Activated CD4-positive, alpha-beta T cell treated with anti-CD3 and anti-CD28 coated beads for 36 hours (primary cell): Measurements from ENCODE around the gene KRT82. TPM values are rescaled to one million over a fixed set of nuclear protein-coding genes. Genes with fewer than 3 reads are reported as not detected.

ENCODE experiments used
- ATAC-seq: fragments of 200-7000 bp; cut with Tn5 transposase; one replicate; pipeline ENCODE4 v1.10.0; 2021; ENCODE audit warnings: mild to moderate bottlenecking, moderate library complexity
- CTCF ChIA-PET: fragments of 350-600 bp; sonication (Branson Sonifier 250); formaldehyde crosslinking; loops from one replicate; lab custom pipeline; 2021; ENCODE audit warnings: antibody characterized with exemption; lab: Charles Lee
- POLR2A ChIA-PET: fragments of 350-600 bp; sonication (Branson Sonifier 250); formaldehyde crosslinking; loops from one replicate; lab custom pipeline; 2021; ENCODE audit warnings: antibody characterized with exemption, inconsistent platforms; lab: Charles Lee
- DNase-seq: peaks from one replicate; pipeline ENCODE4 v3.0.0-alpha.2; 2020
- H3K27ac Mint-ChIP-seq: one replicate; pipeline ENCODE4 v1.8.0; 2021; ENCODE audit warnings: mixed read lengths
- H3K27me3 Mint-ChIP-seq: one replicate; pipeline ENCODE4 v1.8.0; 2021; ENCODE audit warnings: mixed read lengths
- H3K36me3 Mint-ChIP-seq: one replicate; pipeline ENCODE4 v1.8.0; 2021; ENCODE audit warnings: low read depth, mixed read lengths
- H3K4me1 Mint-ChIP-seq: one replicate; pipeline ENCODE4 v1.8.0; 2021; ENCODE audit warnings: mixed read lengths
- H3K4me3 Mint-ChIP-seq: one replicate; pipeline ENCODE4 v1.8.0; 2021; ENCODE audit warnings: mild to moderate bottlenecking, moderate library complexity, mixed read lengths
- H3K9me3 Mint-ChIP-seq: one replicate; pipeline ENCODE4 v1.8.0; 2021; ENCODE audit warnings: low read depth, mixed read lengths
- intact Hi-C, 2 experiments: fragments of 100-400 bp; cut with DNase I in 1 of 2; cut with micrococcal nuclease in 1 of 2; formaldehyde crosslinking; loops; one replicate each; pipeline versions ENCODE4 v1.14.2 to v1.15.1; 2022 to 2024; cut with DNase I, micrococcal nuclease
- total RNA-seq, 2 experiments: library from RNA; stranded (reverse); gene quantifications; one replicate each; pipeline ENCODE4 v1.2.3, GENCODE V29; 2021

Gene KRT82
- total RNA-seq, 2 experiments from 2014 or later = not detected

DNA sequence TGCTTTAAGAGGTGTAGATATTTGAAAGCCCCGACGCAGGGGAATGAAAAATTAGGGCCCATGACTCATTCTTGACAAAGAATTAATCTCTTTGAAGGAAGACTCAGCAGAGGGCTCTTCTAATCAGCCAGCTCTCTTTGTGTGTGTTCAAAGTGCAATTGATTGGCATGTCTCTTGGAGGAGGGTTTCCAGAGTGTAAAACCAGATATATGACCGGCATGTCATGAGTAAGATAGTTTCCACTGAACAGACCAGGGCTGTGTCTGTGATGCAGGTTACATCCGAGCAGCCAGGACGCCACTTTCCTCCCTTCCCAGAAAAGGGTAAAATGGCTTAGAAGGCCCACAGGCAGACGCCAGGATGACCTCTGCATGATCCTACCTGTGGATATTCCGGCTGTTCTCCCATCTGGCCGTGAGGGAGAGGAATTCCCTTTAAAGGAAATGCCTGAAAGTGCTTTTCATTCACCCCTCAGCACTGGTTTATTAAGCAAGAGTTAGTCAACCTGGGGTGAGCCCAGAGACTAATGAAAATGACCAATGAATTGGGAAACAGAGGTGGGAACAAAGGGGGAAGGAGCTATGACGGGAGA lies 35.3 kb upstream of the KRT82 start:
- no peak for DNase-seq
- no peak overlapping the region for H3K4me3 Mint-ChIP-seq
- ChIA-PET CTCF (no interaction called here), POLR2A (no interaction called here)
- no peaks in the 10 kb centered on the region for H3K9me3 Mint-ChIP-seq
- H3K4me1 Mint-ChIP-seq = no peaks in the 10 kb centered on the region
- no peak overlapping the region for H3K27ac Mint-ChIP-seq
- no peaks in the 10 kb centered on the region for H3K36me3 Mint-ChIP-seq
- ATAC-seq = no peak
- peaks cover 24% of the 10 kb centered on the region for H3K27me3 Mint-ChIP-seq
- intact Hi-C loops = no loop called here

DNA sequence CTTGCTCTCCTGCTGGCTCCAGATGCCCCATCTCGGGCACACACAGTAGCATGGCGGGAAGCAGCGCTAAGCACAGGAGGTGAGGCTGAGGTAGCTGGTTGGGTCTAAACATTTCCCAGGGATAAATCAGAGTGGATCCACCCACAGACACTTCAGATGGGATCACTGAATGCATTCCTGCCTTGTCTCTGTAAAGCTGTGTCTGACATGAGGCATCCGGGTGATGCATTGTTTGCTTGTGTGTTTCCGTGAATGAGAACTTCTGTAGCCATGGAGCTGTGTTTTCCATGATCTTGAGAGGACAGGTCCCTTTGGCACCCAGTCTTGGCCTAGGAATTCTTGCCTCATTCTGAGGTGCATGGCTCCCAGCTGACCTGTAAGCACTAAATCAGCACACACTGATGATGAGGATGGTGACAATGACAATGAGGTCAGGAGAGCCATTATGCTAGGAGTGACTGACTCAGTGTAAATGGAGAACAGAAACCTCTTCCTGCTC lies 34.7 kb upstream of the KRT82 start:
- H3K27ac Mint-ChIP-seq = no peak overlapping the region
- H3K9me3 Mint-ChIP-seq = no peaks in the 10 kb centered on the region
- no peaks in the 10 kb centered on the region for H3K4me1 Mint-ChIP-seq
- peaks cover 22% of the 10 kb centered on the region for H3K27me3 Mint-ChIP-seq
- no peak overlapping the region for H3K4me3 Mint-ChIP-seq
- intact Hi-C loops = no loop called here
- CTCF ChIA-PET = no interaction called here
- no peaks in the 10 kb centered on the region for H3K36me3 Mint-ChIP-seq
- POLR2A ChIA-PET = no interaction called here
- DNase-seq (no peak), ATAC-seq (no peak)

DNA sequence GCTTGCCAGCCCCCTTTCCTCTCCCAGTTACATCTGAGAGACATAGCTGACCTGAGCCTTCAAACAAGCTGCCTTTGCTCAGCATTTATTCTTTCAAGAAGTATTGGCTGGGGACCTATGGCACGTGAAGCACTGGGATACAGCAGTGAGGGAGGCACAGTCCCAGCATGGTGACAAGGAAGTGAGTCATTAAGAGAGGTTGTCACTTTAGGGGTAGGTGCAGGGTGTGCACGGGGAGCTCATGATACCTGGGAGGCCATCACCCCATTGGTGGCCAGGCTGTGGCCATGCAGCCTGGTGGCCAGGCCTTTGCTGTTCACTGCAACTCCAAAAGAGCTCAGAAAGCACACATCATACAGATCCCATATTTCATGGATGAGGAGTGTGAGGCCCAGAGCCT lies 33.7 kb upstream of the KRT82 start:
- ChIA-PET CTCF (no interaction called here), POLR2A (interaction anchor here (0.5 kb wide), 1 partner anchor 27 kb away, joined by 3 read pairs; no protein-coding TSS in a partner anchor)
- H3K27me3 Mint-ChIP-seq = peaks cover 22% of the 10 kb centered on the region
- no peaks in the 10 kb centered on the region for H3K9me3 Mint-ChIP-seq
- ATAC-seq (no peak), DNase-seq (no peak)
- H3K4me1 Mint-ChIP-seq = no peaks in the 10 kb centered on the region
- H3K4me3 Mint-ChIP-seq = no peak overlapping the region
- intact Hi-C loops = no loop called here
- H3K36me3 Mint-ChIP-seq = no peaks in the 10 kb centered on the region
- no peak overlapping the region for H3K27ac Mint-ChIP-seq

DNA sequence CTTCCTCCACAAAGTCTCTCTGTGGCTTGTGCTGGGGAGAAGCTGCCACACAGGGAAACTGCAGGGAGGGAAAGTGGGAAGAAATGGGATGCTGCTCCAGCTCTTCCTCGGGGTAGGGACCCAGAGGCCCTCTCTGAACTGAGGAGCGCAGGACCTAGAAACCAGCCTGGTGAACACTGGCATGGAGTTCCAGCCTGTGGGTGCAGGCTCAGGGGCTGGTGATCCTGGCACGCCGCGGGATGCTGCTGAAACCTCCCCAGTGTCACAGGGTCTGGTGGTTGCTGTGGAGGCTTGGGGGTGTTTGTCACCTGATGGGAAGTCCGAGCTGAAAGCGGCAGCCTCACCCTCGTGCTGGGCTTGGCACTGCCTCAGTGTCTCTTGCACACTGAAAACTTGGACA lies 33.3 kb upstream of the KRT82 start:
- intact Hi-C loops = no loop called here
- ATAC-seq (no peak), DNase-seq (no peak)
- no peak overlapping the region for H3K27ac Mint-ChIP-seq
- ChIA-PET CTCF (no interaction called here), POLR2A (interaction anchor here (0.5 kb wide), 1 partner anchor 27 kb away, joined by 3 read pairs; no protein-coding TSS in a partner anchor)
- H3K9me3 Mint-ChIP-seq = no peaks in the 10 kb centered on the region
- H3K4me3 Mint-ChIP-seq = no peak overlapping the region
- H3K4me1 Mint-ChIP-seq = no peaks in the 10 kb centered on the region
- H3K27me3 Mint-ChIP-seq = peaks cover 22% of the 10 kb centered on the region
- H3K36me3 Mint-ChIP-seq = no peaks in the 10 kb centered on the region

DNA sequence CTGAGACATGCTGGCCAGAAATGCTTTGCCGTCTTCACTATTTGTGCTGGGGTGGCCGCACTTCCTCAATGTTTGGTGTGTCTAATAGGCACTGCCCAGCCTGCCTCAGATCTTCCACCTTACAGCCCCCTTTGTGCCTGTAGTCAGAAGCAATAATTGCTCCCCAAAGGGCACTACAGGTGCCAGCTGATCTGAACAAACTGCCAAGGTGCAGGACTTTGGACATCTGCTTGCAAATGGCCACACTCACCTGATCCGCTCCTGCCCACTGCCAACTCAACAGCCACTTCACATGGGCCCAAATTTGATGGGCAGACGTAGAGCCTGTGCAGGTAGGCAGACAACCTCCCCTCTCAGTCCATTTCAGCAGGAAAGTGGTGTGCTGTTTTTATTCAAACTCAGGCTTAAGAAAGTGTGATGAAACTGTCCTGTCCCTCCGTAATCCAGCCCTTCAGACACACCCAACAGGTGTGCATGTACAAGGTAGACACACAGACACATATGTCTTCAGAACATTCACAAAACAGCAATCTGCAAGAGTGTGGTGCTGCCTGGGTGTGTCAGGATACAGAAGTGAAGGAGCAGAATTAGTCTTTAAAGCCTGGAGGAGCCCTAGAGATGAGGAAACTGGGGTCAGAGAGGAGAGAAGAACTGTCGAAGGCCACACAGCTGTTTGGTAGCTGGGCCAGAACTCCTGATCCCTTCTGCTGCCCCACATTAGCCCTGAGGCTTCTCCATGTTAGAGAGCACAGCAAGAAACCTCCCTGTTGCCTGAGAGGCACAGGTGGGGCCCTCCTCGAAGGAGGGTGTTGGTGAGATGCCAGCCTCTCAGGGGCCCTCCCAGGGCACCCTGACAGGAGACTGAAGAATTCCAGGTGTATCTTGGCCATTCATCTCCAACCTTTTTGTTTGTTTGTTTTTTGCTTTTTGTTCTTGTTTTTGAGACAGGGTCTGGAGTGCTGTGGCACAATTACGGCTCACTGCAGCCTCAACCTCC lies 32.5 kb upstream of the KRT82 start:
- CTCF ChIA-PET = no interaction called here
- intact Hi-C loops = no loop called here
- H3K27me3 Mint-ChIP-seq = peaks cover 22% of the 10 kb centered on the region
- no peak overlapping the region for H3K27ac Mint-ChIP-seq
- no peaks in the 10 kb centered on the region for H3K9me3 Mint-ChIP-seq
- no peak for ATAC-seq
- DNase-seq = no peak
- H3K4me1 Mint-ChIP-seq = no peaks in the 10 kb centered on the region
- no peaks in the 10 kb centered on the region for H3K36me3 Mint-ChIP-seq
- POLR2A ChIA-PET = no interaction called here
- no peak overlapping the region for H3K4me3 Mint-ChIP-seq

GRCh38 chr12:52437508-52437907 lies 31.4 kb upstream of the KRT82 start:
- ATAC-seq = no peak
- Mint-ChIP-seq H3K27ac (no peak overlapping the region), H3K4me1 (no peaks in the 10 kb centered on the region), H3K9me3 (no peaks in the 10 kb centered on the region), H3K27me3 (peaks cover 16% of the 10 kb centered on the region), H3K4me3 (no peak overlapping the region), H3K36me3 (no peaks in the 10 kb centered on the region)
- intact Hi-C loops = no loop called here
- ChIA-PET POLR2A (no interaction called here), CTCF (no interaction called here)
- no peak for DNase-seq

- no peak for DNase-seq
- POLR2A ChIA-PET = no interaction called here
- Mint-ChIP-seq H3K27me3 (peaks cover 11% of the 10 kb centered on the region), H3K4me3 (no peak overlapping the region), H3K36me3 (no peaks in the 10 kb centered on the region), H3K27ac (no peak overlapping the region), H3K4me1 (no peaks in the 10 kb centered on the region), H3K9me3 (no peaks in the 10 kb centered on the region)
- no peak for ATAC-seq
- CTCF ChIA-PET = interaction anchor here (0.8 kb wide), 1 partner anchor 430 kb away, joined by 3 read pairs; no protein-coding TSS in a partner anchor
- intact Hi-C loops = no loop called here
These were observed 30.8 kb upstream of the KRT82 start for GRCh38 chr12:52436828-52437474.

GRCh38 chr12:52436000-52436827 lies 30.1 kb upstream of the KRT82 start:
- ATAC-seq (no peak), DNase-seq (no peak)
- H3K4me3 Mint-ChIP-seq = no peak overlapping the region
- ChIA-PET CTCF (interaction anchor here (0.5 to 0.8 kb wide), 2 partner anchors 104 to 430 kb away, joined by 3 read pairs; no protein-coding TSS in a partner anchor), POLR2A (no interaction called here)
- intact Hi-C loops = no loop called here
- H3K4me1 Mint-ChIP-seq = no peaks in the 10 kb centered on the region
- no peaks in the 10 kb centered on the region for H3K36me3 Mint-ChIP-seq
- H3K27me3 Mint-ChIP-seq = peaks cover 10% of the 10 kb centered on the region
- no peaks in the 10 kb centered on the region for H3K9me3 Mint-ChIP-seq
- H3K27ac Mint-ChIP-seq = no peak overlapping the region

GRCh38 chr12:52435659-52435999 lies 29.5 kb upstream of the KRT82 start:
- POLR2A ChIA-PET = no interaction called here
- CTCF ChIA-PET = interaction anchor here (0.5 to 0.6 kb wide), 2 partner anchors 40 to 103 kb away, joined by 3 read pairs; no protein-coding TSS in a partner anchor
- intact Hi-C loops = no loop called here
- Mint-ChIP-seq H3K4me1 (no peaks in the 10 kb centered on the region), H3K9me3 (no peaks in the 10 kb centered on the region), H3K27me3 (peaks cover 7% of the 10 kb centered on the region), H3K36me3 (no peaks in the 10 kb centered on the region), H3K27ac (no peak overlapping the region), H3K4me3 (no peak overlapping the region)
- ATAC-seq (no peak), DNase-seq (no peak)

- ChIA-PET POLR2A (no interaction called here), CTCF (interaction anchor here (0.6 kb wide), 1 partner anchor 41 kb away, joined by 3 read pairs; no protein-coding TSS in a partner anchor)
- ATAC-seq (no peak), DNase-seq (no peak)
- H3K4me3 Mint-ChIP-seq = no peak overlapping the region
- H3K36me3 Mint-ChIP-seq = no peaks in the 10 kb centered on the region
- intact Hi-C loops = no loop called here
- H3K27me3 Mint-ChIP-seq = peaks cover 7% of the 10 kb centered on the region
- no peaks in the 10 kb centered on the region for H3K9me3 Mint-ChIP-seq
- H3K27ac Mint-ChIP-seq = no peak overlapping the region
- H3K4me1 Mint-ChIP-seq = no peaks in the 10 kb centered on the region
These were observed 28.8 kb upstream of the KRT82 start for GRCh38 chr12:52434760-52435530.
